Measurements from ENCODE around the gene SLC13A1.

- no peak for TF ChIP-seq POLR2A (IDR thresholded peaks at IDR 0.05)
- TF ChIP-seq, protein P1, sequence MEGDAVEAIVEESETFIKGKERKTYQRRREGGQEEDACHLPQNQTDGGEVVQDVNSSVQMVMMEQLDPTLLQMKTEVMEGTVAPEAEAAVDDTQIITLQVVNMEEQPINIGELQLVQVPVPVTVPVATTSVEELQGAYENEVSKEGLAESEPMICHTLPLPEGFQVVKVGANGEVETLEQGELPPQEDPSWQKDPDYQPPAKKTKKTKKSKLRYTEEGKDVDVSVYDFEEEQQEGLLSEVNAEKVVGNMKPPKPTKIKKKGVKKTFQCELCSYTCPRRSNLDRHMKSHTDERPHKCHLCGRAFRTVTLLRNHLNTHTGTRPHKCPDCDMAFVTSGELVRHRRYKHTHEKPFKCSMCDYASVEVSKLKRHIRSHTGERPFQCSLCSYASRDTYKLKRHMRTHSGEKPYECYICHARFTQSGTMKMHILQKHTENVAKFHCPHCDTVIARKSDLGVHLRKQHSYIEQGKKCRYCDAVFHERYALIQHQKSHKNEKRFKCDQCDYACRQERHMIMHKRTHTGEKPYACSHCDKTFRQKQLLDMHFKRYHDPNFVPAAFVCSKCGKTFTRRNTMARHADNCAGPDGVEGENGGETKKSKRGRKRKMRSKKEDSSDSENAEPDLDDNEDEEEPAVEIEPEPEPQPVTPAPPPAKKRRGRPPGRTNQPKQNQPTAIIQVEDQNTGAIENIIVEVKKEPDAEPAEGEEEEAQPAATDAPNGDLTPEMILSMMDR (IDR thresholded peaks at IDR 0.05), result no peak
Measured at GRCh38 chr7:123199883-123200282, at the start of gene SLC13A1.
